Muscle of arm (tissue), 12 donors: ENCODE measurements around the gene ENTPD6. TPM values are rescaled to one million over a fixed set of nuclear protein-coding genes. Genes with fewer than 3 reads are reported as not detected.

Experiments
- DNase-seq: peaks from one replicate; pipeline ENCODE4 v3.0.0-alpha.2; 2013
- polyA plus RNA-seq, 12 donors: library from polyadenylated mRNA; unstranded; fragments of 120-200 nt; gene quantifications; one replicate each; pipeline ENCODE4 v1.2.1, GENCODE V29; 2013; ENCODE audit not compliant: insufficient read length in 12 of 12

The ENTPD6 gene
- polyA plus RNA-seq, 12 donors, result 25.2 to 73.1 (median 31.2) TPM; not detected in 1

- no peak for DNase-seq
These were observed 79.6 kb downstream of the ENTPD6 start for GRCh38 chr20:25274891-25275812.

GRCh38 chr20:25275813-25276532 lies 80.5 kb downstream of the ENTPD6 start:
- DNase-seq, result no peak

Other genes starting within 250 kb of the ENTPD6 start
- 1 to 10 TPM in 2 of 12 donors, under 1 TPM in 8, not detected in 2; 0.35 to 2.3 (median 0.67) TPM for gene CST7, start 246.4 kb upstream of the ENTPD6 start, polyA plus RNA-seq
- 10 to 100 TPM in 11 of 12 donors, not detected in 1; 39.8 to 71.9 (median 46.5) TPM for gene APMAP, start 203.0 kb upstream of the ENTPD6 start, polyA plus RNA-seq
- 10 to 100 TPM in 11 of 12 donors, not detected in 1; 14.6 to 33.5 (median 20.6) TPM for gene ACSS1, start 137.6 kb upstream of the ENTPD6 start, polyA plus RNA-seq
- gene VSX1, start 113.6 kb upstream of the ENTPD6 start, polyA plus RNA-seq, result under 1 TPM in 1 of 12 donors, not detected in 11; 0.09 TPM
- 10 to 100 TPM in 11 of 12 donors, not detected in 1; 18.2 to 31.2 (median 23.0) TPM for gene PYGB, start 52.4 kb downstream of the ENTPD6 start, polyA plus RNA-seq
- gene ABHD12, start 195.1 kb downstream of the ENTPD6 start, polyA plus RNA-seq, result 10 to 100 TPM in 11 of 12 donors, not detected in 1; 10.1 to 25.2 (median 16.8) TPM
- gene GINS1, start 212.0 kb downstream of the ENTPD6 start, polyA plus RNA-seq, result 10 to 100 TPM in 2 of 12 donors, 1 to 10 TPM in 9, not detected in 1; 4.5 to 11.3 (median 8.7) TPM